IMR-90 (cell line): ENCODE data around the gene SYNPO2. TPM values are rescaled to one million over a fixed set of nuclear protein-coding genes. Genes with fewer than 3 reads are reported as not detected.

Source experiments
- ATAC-seq: fragments of 200-7000 bp; cut with Tn5 transposase; 2 replicates; pipeline ENCODE4 v1.9.1; 2020; ENCODE audit warnings: low read depth, mild to moderate bottlenecking, moderate library complexity
- BruUV-seq: library from RNA; stranded (reverse); fragments of 400-500 nt; replicated peaks from 2 replicates; lab custom pipeline; 2021; lab: Mats Ljungman, UMichigan
- CTCF ChIA-PET: fragments of 300-600 bp; formaldehyde crosslinking; extraction: SDS; loops from one replicate; lab custom pipeline; 2021; ENCODE audit warnings: antibody characterized with exemption; lab: Yijun Ruan, JAX
- POLR2A ChIA-PET: fragments of 300-600 bp; sonication (Branson Sonifier 250); formaldehyde crosslinking; loops from one replicate; lab custom pipeline; 2022; ENCODE audit warnings: antibody characterized with exemption; ENCODE audit not compliant: unreplicated experiment; lab: Charles Lee
- DNase-seq: peaks from one replicate; pipeline ENCODE4 v3.0.0; 2013
- H2AFZ ChIP-seq: replicated peaks from 2 replicates; pipeline ENCODE3; 2013; ENCODE audit warnings: low read length, mild to moderate bottlenecking; ENCODE audit not compliant: poor library complexity
- H2AK5ac ChIP-seq: 2 replicates; pipeline ENCODE4 v1.6.1; 2013; ENCODE audit warnings: low read depth, low read length, inconsistent platforms
- H2AK9ac ChIP-seq: replicated peaks from 2 replicates; pipeline ENCODE3; 2013; ENCODE audit warnings: mild to moderate bottlenecking, low read depth, low read length, moderate library complexity; ENCODE audit not compliant: poor library complexity
- H2BK120ac ChIP-seq: 2 replicates; pipeline ENCODE4 v1.6.1; 2013; ENCODE audit warnings: low read depth, low read length, inconsistent platforms
- H2BK15ac ChIP-seq: 3 replicates; pipeline ENCODE4 v1.6.1; 2013; ENCODE audit warnings: low read depth, low read length, inconsistent platforms
- H2BK20ac ChIP-seq: 2 replicates; pipeline ENCODE4 v1.6.1; 2013; ENCODE audit warnings: low read depth, mild to moderate bottlenecking, inconsistent platforms, low read length, moderate library complexity
- H2BK5ac ChIP-seq: 2 replicates; pipeline ENCODE4 v1.6.1; 2013; ENCODE audit warnings: mild to moderate bottlenecking, low read depth, low read length, inconsistent platforms; ENCODE audit not compliant: poor library complexity, severe bottlenecking
- H3K14ac ChIP-seq: replicated peaks from 2 replicates; pipeline ENCODE4 v1.6.1; 2013; ENCODE audit warnings: low read depth, low read length, inconsistent platforms
- H3K18ac ChIP-seq: 2 replicates; pipeline ENCODE4 v1.6.1; 2013; ENCODE audit warnings: low read depth, low read length, control low read depth
- H3K23ac ChIP-seq: 2 replicates; pipeline ENCODE4 v1.6.1; 2013; ENCODE audit warnings: low read depth, low read length, inconsistent platforms
- H3K27ac ChIP-seq: 2 replicates; pipeline ENCODE4 v1.5.1; 2013; ENCODE audit warnings: mild to moderate bottlenecking, control low read depth, low read length; ENCODE audit not compliant: insufficient read depth
- H3K27me3 ChIP-seq: 2 replicates; pipeline ENCODE4 v1.6.1; 2013; ENCODE audit warnings: low read length; ENCODE audit not compliant: control insufficient read depth, insufficient read depth
- H3K36me3 ChIP-seq: 2 replicates; pipeline ENCODE4 v1.6.1; 2013; ENCODE audit warnings: low read length, mixed read lengths; ENCODE audit not compliant: control insufficient read depth, insufficient read depth
- H3K4ac ChIP-seq: 2 replicates; pipeline ENCODE4 v1.6.1; 2013; ENCODE audit warnings: low read depth, low read length, inconsistent platforms
- H3K4me1 ChIP-seq: 2 replicates; pipeline ENCODE4 v1.6.1; 2013; ENCODE audit warnings: low read length, mixed read lengths; ENCODE audit not compliant: control insufficient read depth, insufficient read depth
- H3K4me2 ChIP-seq: 2 replicates; pipeline ENCODE4 v1.6.1; 2013; ENCODE audit warnings: low read depth, mild to moderate bottlenecking, control low read depth, low read length, moderate library complexity
- H3K4me3 ChIP-seq: 2 replicates; pipeline ENCODE4 v1.5.1; 2013; ENCODE audit warnings: low read depth, mild to moderate bottlenecking, control low read depth, low read length, moderate library complexity; ENCODE audit not compliant: insufficient read depth
- H3K56ac ChIP-seq: 2 replicates; pipeline ENCODE4 v1.6.1; 2013; ENCODE audit warnings: low read length, inconsistent platforms; ENCODE audit not compliant: insufficient read depth; ENCODE audit errors: extremely low read depth
- H3K79me1 ChIP-seq, 2 experiments: 2 replicates each; pipeline ENCODE4 v1.6.1; 2013; ENCODE audit warnings: low read length in 2 of 2, inconsistent platforms in 1 of 2, low read depth in 1 of 2
- H3K9ac ChIP-seq: 2 replicates; pipeline ENCODE4 v1.6.1; 2013; ENCODE audit warnings: low read depth, low read length, control low read depth
- H3K9me1 ChIP-seq: 2 replicates; pipeline ENCODE4 v1.6.1; 2013; ENCODE audit warnings: low read length, inconsistent platforms; ENCODE audit not compliant: insufficient read depth
- H3K9me3 ChIP-seq: 2 replicates; pipeline ENCODE4 v1.6.1; 2013; ENCODE audit warnings: low read length; ENCODE audit not compliant: control insufficient read depth, insufficient read depth
- H4K20me1 ChIP-seq: 2 replicates; pipeline ENCODE4 v1.6.1; 2013; ENCODE audit warnings: low read length, inconsistent platforms; ENCODE audit not compliant: insufficient read depth
- H4K5ac ChIP-seq: 2 replicates; pipeline ENCODE4 v1.6.1; 2013; ENCODE audit warnings: mild to moderate bottlenecking, low read depth, low read length, control low read depth
- H4K8ac ChIP-seq, 2 experiments: 2 replicates each; pipeline ENCODE4 v1.6.1; 2013; ENCODE audit warnings: low read depth in 2 of 2, low read length in 2 of 2, control low read depth in 1 of 2, inconsistent platforms in 1 of 2
- H4K91ac ChIP-seq: 2 replicates; pipeline ENCODE4 v1.6.1; 2013; ENCODE audit warnings: low read depth, low read length, inconsistent platforms; ENCODE audit not compliant: insufficient read depth
- CEBPB ChIP-seq: IDR thresholded peaks from 2 replicates; pipeline ENCODE4 v1.6.1; 2012; ENCODE audit warnings: low read depth, low read length, improper control_type of control experiment
- NFE2L2 ChIP-seq: fragments of 150-350 bp; IDR thresholded peaks from 2 replicates; pipeline ENCODE4 v1.6.1; 2016; ENCODE audit warnings: low read depth, mild to moderate bottlenecking, low read length
- RAD21 ChIP-seq: IDR thresholded peaks from 2 replicates; pipeline ENCODE4 v1.6.1; 2012; ENCODE audit warnings: low read length, improper control_type of control experiment
- dilution Hi-C: fragments of 300-500 bp; cut with HindIII; formaldehyde crosslinking; loops from one replicate; pipeline ENCODE4 v1.14.3; 2018; ENCODE audit warnings: low sequenced_read_pairs; ENCODE audit not compliant: unreplicated experiment
- in situ Hi-C: fragments of 300-500 bp; cut with MboI; formaldehyde crosslinking; loops from 3 replicates; pipeline ENCODE4 v1.14.3; 2019; ENCODE audit warnings: low sequenced_read_pairs, inconsistent platforms, mixed read lengths
- intact Hi-C: fragments of 100-400 bp; cut with micrococcal nuclease; formaldehyde crosslinking; loops from 2 replicates; pipeline ENCODE4 v1.10.0; 2022
- polyA plus RNA-seq, 3 experiments: library from polyadenylated mRNA; depleted of rRNA; stranded (reverse); fragments of >200 nt; gene quantifications; 2 replicates each; pipeline ENCODE4 v1.2.3, GENCODE V29; 2012; ENCODE audit warnings: low replicate concordance in 1 of 3
- total RNA-seq: library from RNA; depleted of rRNA; stranded (reverse); fragments of >200 nt; gene quantifications from 2 replicates; pipeline ENCODE4 v1.2.3, GENCODE V29; 2012

Gene SYNPO2
- total and polyA plus RNA-seq, 2 of the 4 experiments (the other 2 are of a cell fraction) = 0.99 to 1.8 TPM

DNA sequence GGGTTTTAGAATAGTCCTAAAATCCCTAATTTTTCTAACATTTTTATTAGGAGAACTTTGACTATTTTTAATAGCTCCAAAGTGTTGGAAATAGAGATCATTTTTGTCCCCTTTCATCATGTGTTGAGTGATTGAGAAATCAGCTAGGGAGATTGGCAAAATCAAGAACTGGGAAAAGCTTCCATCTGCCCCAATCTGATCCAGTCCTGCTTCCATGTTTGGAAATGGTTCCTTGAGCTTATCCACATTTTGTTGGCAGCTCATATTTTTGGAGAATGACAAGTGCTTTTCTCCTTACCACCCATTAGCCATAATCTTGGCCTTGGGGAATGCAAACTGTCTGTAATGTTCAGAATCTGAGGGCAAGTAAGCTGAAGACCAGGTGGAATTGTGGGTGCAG, 73.9 kb downstream of the SYNPO2 start:
- in situ Hi-C loops (loop anchor here (25.0 kb wide), 1 partner anchor 425 kb away; no protein-coding TSS in a partner anchor), intact Hi-C loops (loop anchor here (10.0 kb wide), 1 partner anchor 538 kb away; no protein-coding TSS in a partner anchor), dilution Hi-C loops (no loop called here)
- DNase-seq (no peak), ATAC-seq (no peak)
- Histone ChIP-seq H3K9me1 (peaks cover 2% of the 10 kb centered on the region), H3K27ac (no peak overlapping the region), H2BK120ac (no peak overlapping the region), H2AFZ (no peak overlapping the region), H3K56ac (no peak overlapping the region), H4K8ac (no peak overlapping the region), H2AK5ac (no peak overlapping the region; the same call in 1 of the 2 replicates), H2BK20ac (no peak overlapping the region), H2BK15ac (no peak overlapping the region), H3K4me3 (no peak overlapping the region), H4K20me1 (no peaks in the 10 kb centered on the region), H2BK5ac (no peak overlapping the region), H3K79me1 (no peaks in the 10 kb centered on the region), H2AK9ac (no peak overlapping the region), H4K5ac (no peak overlapping the region), H3K4ac (no peak overlapping the region), H3K23ac (no peak overlapping the region), H4K91ac (no peak overlapping the region), H3K27me3 (no peaks in the 10 kb centered on the region), H3K18ac (no peak overlapping the region), H3K4me1 (peaks cover 7% of the 10 kb centered on the region), H3K9me3 (no peaks in the 10 kb centered on the region), H3K14ac (no peak overlapping the region), H3K9ac (no peak overlapping the region), H3K36me3 (no peaks in the 10 kb centered on the region), H3K4me2 (no peak overlapping the region)
- TF ChIP-seq CEBPB = no peak
- no peak for TF ChIP-seq NFE2L2
- TF ChIP-seq RAD21 = no peak
- BruUV-seq = no TSS peak
- CTCF ChIA-PET = no interaction called here
- POLR2A ChIA-PET = no interaction called here
